Keratinocyte (primary cell): ENCODE data around the gene HSF4. TPM values are rescaled to one million over a fixed set of nuclear protein-coding genes. Genes with fewer than 3 reads are reported as not detected.

ENCODE experiments used
- DNase-seq: peaks from one replicate; pipeline ENCODE4 v3.0.0-alpha.2; 2011; ENCODE audit warnings: low read depth, missing footprints, low spot score
- FAIRE-seq: peaks from 2 replicates; lab custom pipeline; 2011; peaks lifted over from hg19 to GRCh38; lab: Jason Lieb, UNC
- H2AFZ ChIP-seq: 2 replicates; pipeline ENCODE4 v1.6.0; 2012; ENCODE audit warnings: low read length, control low read depth, inconsistent platforms; ENCODE audit not compliant: control insufficient read depth
- H3K27ac ChIP-seq: 2 replicates; pipeline ENCODE4 v1.5.1; 2011; ENCODE audit warnings: low read length; ENCODE audit not compliant: control insufficient read depth, insufficient read depth
- H3K27me3 ChIP-seq: 3 replicates; pipeline ENCODE4 v1.6.0; 2011; ENCODE audit warnings: low read length; ENCODE audit not compliant: control insufficient read depth, insufficient read depth; ENCODE audit errors: extremely low read depth
- H3K36me3 ChIP-seq, 2 experiments: 2 replicates in 1 of 2; 3 replicates in 1 of 2; pipeline ENCODE4 v1.5.1; 2011; ENCODE audit warnings: low read length in 2 of 2, mild to moderate bottlenecking in 1 of 2; ENCODE audit not compliant: control insufficient read depth in 2 of 2, insufficient read depth in 2 of 2; ENCODE audit errors: extremely low read depth in 1 of 2
- H3K4me1 ChIP-seq: 3 replicates; pipeline ENCODE4 v1.5.1; 2011; ENCODE audit warnings: low read length; ENCODE audit not compliant: control insufficient read depth, insufficient read depth; ENCODE audit errors: extremely low read depth
- H3K4me2 ChIP-seq: 3 replicates; pipeline ENCODE4 v1.6.0; 2011; ENCODE audit warnings: low read depth, low read length; ENCODE audit not compliant: control insufficient read depth, insufficient read depth; ENCODE audit errors: extremely low read depth
- H3K4me3 ChIP-seq, 3 experiments: fragments of 200-600 bp in 1 of 3; sonication (generic) in 1 of 3; 2 replicates in 2 of 3; 3 replicates in 1 of 3; pipeline ENCODE4 v1.5.1; 2011 to 2016; ENCODE audit warnings: low read length in 3 of 3, mild to moderate bottlenecking in 3 of 3, control low read depth in 2 of 3, inconsistent platforms in 1 of 3, low read depth in 1 of 3, mixed read lengths in 1 of 3, mixed run types in 1 of 3, moderate library complexity in 1 of 3; ENCODE audit not compliant: control insufficient read depth in 2 of 3, insufficient read depth in 2 of 3; ENCODE audit errors: extremely low read depth in 1 of 3
- H3K79me2 ChIP-seq: 2 replicates; pipeline ENCODE4 v1.6.0; 2012; ENCODE audit warnings: low read length; ENCODE audit not compliant: control insufficient read depth, insufficient read depth
- H3K9ac ChIP-seq: 3 replicates; pipeline ENCODE4 v1.6.0; 2011; ENCODE audit warnings: low read length; ENCODE audit not compliant: control insufficient read depth, insufficient read depth; ENCODE audit errors: extremely low read depth
- H3K9me1 ChIP-seq: 3 replicates; pipeline ENCODE4 v1.6.0; 2011; ENCODE audit warnings: low read length; ENCODE audit not compliant: control insufficient read depth, insufficient read depth; ENCODE audit errors: extremely low read depth
- H3K9me3 ChIP-seq: 2 replicates; pipeline ENCODE4 v1.5.1; 2012; ENCODE audit warnings: low read depth, low read length; ENCODE audit not compliant: control insufficient read depth
- H4K20me1 ChIP-seq: 3 replicates; pipeline ENCODE4 v1.6.0; 2011; ENCODE audit warnings: low read length; ENCODE audit not compliant: control insufficient read depth, insufficient read depth; ENCODE audit errors: extremely low read depth
- EZH2 ChIP-seq: IDR thresholded peaks from one replicate; pipeline ENCODE4 v1.6.1; 2012; ENCODE audit warnings: inconsistent platforms, mild to moderate bottlenecking, low read length, moderate library complexity
- dilution Hi-C: fragments of 300-500 bp; cut with MboI; formaldehyde crosslinking; loops from one replicate; pipeline ENCODE4 v1.7.0; 2020; ENCODE audit warnings: low sequenced_read_pairs; ENCODE audit not compliant: extremely low pct_ligation_motif_present
- polyA plus RNA-seq, 5 experiments: library from polyadenylated mRNA; depleted of rRNA in 3 of 5; stranded (reverse) in 3 of 5; stranded (forward) in 1 of 5; unstranded in 1 of 5; fragments of >200 nt; gene quantifications; 1 replicate in 1 of 5; 2 replicates in 3 of 5; 3 replicates in 1 of 5; pipeline versions ENCODE4 v1.2.1 to v1.2.3, GENCODE V29; 2011 to 2012; ENCODE audit warnings: missing spikeins in 2 of 5, low read depth in 1 of 5, low replicate concordance in 1 of 5
- TF ChIP-seq, protein P1 (sequence below), 3 experiments: IDR thresholded peaks in 1 of 3; conservative IDR thresholded peaks in 1 of 3; optimal IDR thresholded peaks in 1 of 3; 2 replicates in 2 of 3; 3 replicates in 1 of 3; pipeline versions ENCODE3 to v1.5.1; 2011; ENCODE audit warnings: low read length in 3 of 3, mild to moderate bottlenecking in 3 of 3, moderate library complexity in 2 of 3, control low read depth in 1 of 3, inconsistent platforms in 1 of 3; ENCODE audit not compliant: insufficient read depth in 2 of 3; ENCODE audit errors: extremely low read depth in 1 of 3

Gene HSF4
- polyA plus RNA-seq, 1 donor (not counting 4 experiments of a cell fraction or from before 2014, with no cell fraction given): 4.3 TPM

DNA sequence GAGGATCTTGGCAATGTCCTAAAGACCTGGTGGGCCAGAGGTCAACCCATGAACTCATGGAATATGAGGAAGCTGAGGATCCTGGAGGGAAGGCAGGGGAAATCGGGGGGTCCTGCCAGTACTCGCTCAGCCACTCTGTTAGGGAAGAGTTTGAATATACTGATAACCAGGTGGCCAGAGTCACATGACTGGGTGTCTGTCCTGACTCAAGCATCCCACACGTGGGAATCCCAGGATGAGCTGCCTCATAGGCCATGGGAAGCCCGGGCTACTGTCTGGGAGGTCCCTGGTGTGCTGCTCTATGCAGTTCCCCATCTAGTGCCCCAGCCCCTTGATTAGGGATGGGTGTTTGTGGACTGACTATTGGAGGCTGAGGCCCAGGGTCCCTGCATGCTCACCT is 23.8 kb downstream of the HSF4 start:
- FAIRE-seq (no peak), DNase-seq (no peak)
- no peak overlapping the region for H3K9ac ChIP-seq
- H4K20me1 ChIP-seq: peaks cover 3% of the 10 kb centered on the region
- no peak for TF ChIP-seq EZH2
- TF ChIP-seq, protein P1, sequence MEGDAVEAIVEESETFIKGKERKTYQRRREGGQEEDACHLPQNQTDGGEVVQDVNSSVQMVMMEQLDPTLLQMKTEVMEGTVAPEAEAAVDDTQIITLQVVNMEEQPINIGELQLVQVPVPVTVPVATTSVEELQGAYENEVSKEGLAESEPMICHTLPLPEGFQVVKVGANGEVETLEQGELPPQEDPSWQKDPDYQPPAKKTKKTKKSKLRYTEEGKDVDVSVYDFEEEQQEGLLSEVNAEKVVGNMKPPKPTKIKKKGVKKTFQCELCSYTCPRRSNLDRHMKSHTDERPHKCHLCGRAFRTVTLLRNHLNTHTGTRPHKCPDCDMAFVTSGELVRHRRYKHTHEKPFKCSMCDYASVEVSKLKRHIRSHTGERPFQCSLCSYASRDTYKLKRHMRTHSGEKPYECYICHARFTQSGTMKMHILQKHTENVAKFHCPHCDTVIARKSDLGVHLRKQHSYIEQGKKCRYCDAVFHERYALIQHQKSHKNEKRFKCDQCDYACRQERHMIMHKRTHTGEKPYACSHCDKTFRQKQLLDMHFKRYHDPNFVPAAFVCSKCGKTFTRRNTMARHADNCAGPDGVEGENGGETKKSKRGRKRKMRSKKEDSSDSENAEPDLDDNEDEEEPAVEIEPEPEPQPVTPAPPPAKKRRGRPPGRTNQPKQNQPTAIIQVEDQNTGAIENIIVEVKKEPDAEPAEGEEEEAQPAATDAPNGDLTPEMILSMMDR (optimal IDR thresholded peaks at IDR 0.05 in 1 of 3, IDR thresholded peaks at IDR 0.05 in 1 of 3, conservative IDR thresholded peaks at IDR 0.05 in 1 of 3; ENCODE audit: extremely low read depth in 1 of 3, insufficient read depth in 2 of 3, low read length in 3 of 3): no peak
- H3K27me3 ChIP-seq: no peaks in the 10 kb centered on the region
- no peak overlapping the region for H2AFZ ChIP-seq
- H3K4me3 ChIP-seq: no peak overlapping the region
- dilution Hi-C loops: no loop called here
- H3K9me1 ChIP-seq: peaks cover 2% of the 10 kb centered on the region
- H3K36me3 ChIP-seq: peaks cover under 1 to 2% of the 10 kb centered on the region in 2 experiments
- no peak overlapping the region for H3K4me2 ChIP-seq
- no peak overlapping the region for H3K27ac ChIP-seq
- H3K4me1 ChIP-seq: peaks cover 16% of the 10 kb centered on the region
- peaks cover 13% of the 10 kb centered on the region for H3K79me2 ChIP-seq
- no peaks in the 10 kb centered on the region for H3K9me3 ChIP-seq

DNA sequence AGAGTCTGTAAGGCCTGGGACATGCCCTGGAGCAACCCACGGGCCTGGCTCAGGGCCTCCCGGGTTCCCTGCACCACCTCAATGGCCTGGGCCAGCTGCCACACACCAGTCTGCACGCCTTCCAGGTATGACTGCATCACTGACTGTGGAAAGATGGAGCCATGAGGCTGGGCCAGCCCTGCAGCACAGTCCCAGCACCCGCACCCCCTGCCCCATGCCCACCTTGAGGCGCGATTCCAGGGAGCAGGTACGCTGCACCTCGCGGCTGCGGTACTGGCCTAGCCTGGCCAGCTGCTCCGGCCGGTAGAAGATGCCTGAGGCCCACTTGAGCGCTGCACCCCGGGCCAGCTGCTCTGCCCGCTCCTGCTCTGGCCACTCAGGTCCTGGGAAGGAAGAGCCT is 24.3 kb downstream of the HSF4 start:
- H3K4me3 ChIP-seq: no peak overlapping the region
- H3K4me1 ChIP-seq: peaks cover 20% of the 10 kb centered on the region
- H3K36me3 ChIP-seq: peaks cover 2 to 5% of the 10 kb centered on the region in 2 experiments
- H3K9ac ChIP-seq: no peak overlapping the region
- peaks cover 18% of the 10 kb centered on the region for H3K79me2 ChIP-seq
- H3K9me1 ChIP-seq: peaks cover 4% of the 10 kb centered on the region
- dilution Hi-C loops: no loop called here
- no peak overlapping the region for H3K27ac ChIP-seq
- DNase-seq (no peak), FAIRE-seq (no peak)
- H3K9me3 ChIP-seq: no peaks in the 10 kb centered on the region
- no peak overlapping the region for H2AFZ ChIP-seq
- H3K4me2 ChIP-seq: no peak overlapping the region
- TF ChIP-seq, protein P1 (optimal IDR thresholded peaks at IDR 0.05 in 1 of 3, IDR thresholded peaks at IDR 0.05 in 1 of 3, conservative IDR thresholded peaks at IDR 0.05 in 1 of 3; ENCODE audit: extremely low read depth in 1 of 3, insufficient read depth in 2 of 3, low read length in 3 of 3): no peak
- TF ChIP-seq EZH2: no peak
- no peaks in the 10 kb centered on the region for H3K27me3 ChIP-seq
- peaks cover 4% of the 10 kb centered on the region for H4K20me1 ChIP-seq
